Muscle of leg (tissue), 11 donors: ENCODE results near the gene MRPL27. TPM values are rescaled to one million over a fixed set of nuclear protein-coding genes. Genes with fewer than 3 reads are reported as not detected.

Experiments
- DNase-seq: peaks from one replicate; pipeline ENCODE4 v3.0.0; 2013
- H3K27ac ChIP-seq: one replicate; pipeline ENCODE4 v1.5.1; 2013; ENCODE audit warnings: mild to moderate bottlenecking, low read length, control low read depth
- H3K27me3 ChIP-seq: one replicate; pipeline ENCODE4 v1.6.1; 2013; ENCODE audit warnings: low read length; ENCODE audit not compliant: control insufficient read depth, insufficient read depth
- H3K36me3 ChIP-seq: one replicate; pipeline ENCODE4 v1.6.1; 2013; ENCODE audit warnings: low read length; ENCODE audit not compliant: control insufficient read depth, insufficient read depth
- H3K4me1 ChIP-seq: one replicate; pipeline ENCODE4 v1.6.1; 2013; ENCODE audit warnings: low read length; ENCODE audit not compliant: control insufficient read depth, insufficient read depth
- H3K4me3 ChIP-seq: one replicate; pipeline ENCODE4 v1.5.1; 2013; ENCODE audit warnings: low read length, control low read depth
- H3K9me3 ChIP-seq: replicated peaks from 2 replicates; pipeline ENCODE4 v1.6.1; 2013; ENCODE audit warnings: low read depth, low read length; ENCODE audit not compliant: control insufficient read depth
- WGBS: methylation state at CpG from one replicate; pipeline ENCODE4 v1.1.5; 2013; ENCODE audit warnings: missing lambda C conversion rate; ENCODE audit not compliant: insufficient coverage; 5-methylcytosine and 5-hydroxymethylcytosine counted together
- polyA plus RNA-seq, 8 donors: library from polyadenylated mRNA; unstranded; fragments of 120-200 nt; gene quantifications; one replicate each; pipeline versions ENCODE4 v1.2.1 to v1.2.3, GENCODE V29; 2013; ENCODE audit warnings: inconsistent platforms in 1 of 8, low replicate concordance in 1 of 8; ENCODE audit not compliant: insufficient read length in 8 of 8, insufficient read depth in 1 of 8
- total RNA-seq: library from RNA; stranded (reverse); fragments of 120-200 nt; gene quantifications from one replicate; pipeline ENCODE4 v1.2.4, GENCODE V29; 2013

Gene MRPL27
- total and polyA plus RNA-seq, 9 donors, result 52.4 to 81.5 (median 61.0) TPM

- Histone ChIP-seq H3K4me3 (no peak overlapping the region), H3K4me1 (no peaks in the 10 kb centered on the region), H3K9me3 (no peaks in the 10 kb centered on the region), H3K36me3 (peaks cover 97% of the 10 kb centered on the region), H3K27ac (no peak overlapping the region), H3K27me3 (no peaks in the 10 kb centered on the region)
- WGBS, result 100% methylated on average over 1 of the region's 6 CpGs
- no peak for DNase-seq
These were observed 16.6 kb upstream of the MRPL27 start for GRCh38 chr17:50389534-50389933.

GRCh38 chr17:50388728-50389127, 15.7 kb upstream of the MRPL27 start:
- WGBS, result 97% methylated on average over 3 of the region's 3 CpGs
- Histone ChIP-seq H3K4me1 (no peaks in the 10 kb centered on the region), H3K4me3 (no peak overlapping the region), H3K9me3 (no peaks in the 10 kb centered on the region), H3K36me3 (peaks cover 97% of the 10 kb centered on the region), H3K27me3 (no peaks in the 10 kb centered on the region), H3K27ac (no peak overlapping the region)
- no peak for DNase-seq

- Histone ChIP-seq H3K9me3 (no peaks in the 10 kb centered on the region), H3K36me3 (peaks cover 96% of the 10 kb centered on the region), H3K4me3 (no peak overlapping the region), H3K27ac (no peak overlapping the region), H3K4me1 (no peaks in the 10 kb centered on the region), H3K27me3 (no peaks in the 10 kb centered on the region)
- WGBS, result no CpG with 5 or more reads among the region's 3 CpGs
- no peak for DNase-seq
These were observed 13.5 kb upstream of the MRPL27 start for GRCh38 chr17:50386510-50386909.

- Histone ChIP-seq H3K4me3 (no peak overlapping the region), H3K4me1 (no peaks in the 10 kb centered on the region), H3K36me3 (peaks cover 86% of the 10 kb centered on the region), H3K9me3 (no peaks in the 10 kb centered on the region), H3K27ac (no peak overlapping the region), H3K27me3 (no peaks in the 10 kb centered on the region)
- DNase-seq, result no peak
- 91% methylated on average over 11 of the region's 12 CpGs for WGBS
These were observed 9.9 kb upstream of the MRPL27 start for GRCh38 chr17:50382931-50383330.

- 57% methylated on average over 3 of the region's 3 CpGs for WGBS
- peaks cover 76% of the 10 kb centered on the region for H3K36me3 ChIP-seq
These were observed 8.9 kb upstream of the MRPL27 start for GRCh38 chr17:50381920-50382319.

GRCh38 chr17:50381260-50381815, 8.4 kb upstream of the MRPL27 start:
- Histone ChIP-seq H3K36me3 (peaks cover 72% of the 10 kb centered on the region), H3K27me3 (no peaks in the 10 kb centered on the region), H3K4me3 (no peak overlapping the region), H3K9me3 (no peaks in the 10 kb centered on the region), H3K27ac (no peak overlapping the region), H3K4me1 (no peaks in the 10 kb centered on the region)
- no peak for DNase-seq
- 57% methylated on average over 2 of the region's 7 CpGs for WGBS

More at GRCh38 chr17:50381920-50382319, 8.9 kb upstream of the MRPL27 start:
- H3K4me3 ChIP-seq, result no peak overlapping the region
- H3K27me3 ChIP-seq, result no peaks in the 10 kb centered on the region
- H3K4me1 ChIP-seq, result no peaks in the 10 kb centered on the region
- DNase-seq, result no peak
- no peaks in the 10 kb centered on the region for H3K9me3 ChIP-seq
- no peak overlapping the region for H3K27ac ChIP-seq

GRCh38 chr17:50380369-50381259, 7.6 kb upstream of the MRPL27 start:
- H3K9me3 ChIP-seq, result no peaks in the 10 kb centered on the region
- H3K36me3 ChIP-seq, result peaks cover 70% of the 10 kb centered on the region
- no peaks in the 10 kb centered on the region for H3K27me3 ChIP-seq
- WGBS, result 94% methylated on average over 10 of the region's 13 CpGs
- DNase-seq, result no peak
- no peak overlapping the region for H3K4me3 ChIP-seq
- H3K4me1 ChIP-seq, result no peaks in the 10 kb centered on the region
- H3K27ac ChIP-seq, result no peak overlapping the region

GRCh38 chr17:50379351-50380132, 6.6 kb upstream of the MRPL27 start:
- DNase-seq, result no peak
- H3K4me1 ChIP-seq, result no peaks in the 10 kb centered on the region
- no peaks in the 10 kb centered on the region for H3K27me3 ChIP-seq
- H3K36me3 ChIP-seq, result peaks cover 63% of the 10 kb centered on the region
- no peaks in the 10 kb centered on the region for H3K9me3 ChIP-seq
- H3K27ac ChIP-seq, result no peak overlapping the region
- H3K4me3 ChIP-seq, result no peak overlapping the region
- WGBS, result 91% methylated on average over 4 of the region's 6 CpGs

GRCh38 chr17:50375858-50376538, 3.0 kb upstream of the MRPL27 start:
- no peaks in the 10 kb centered on the region for H3K9me3 ChIP-seq
- H3K27ac ChIP-seq, result no peak overlapping the region
- H3K36me3 ChIP-seq, result peaks cover 31% of the 10 kb centered on the region
- H3K27me3 ChIP-seq, result no peaks in the 10 kb centered on the region
- WGBS, result no CpG with 5 or more reads among the region's 5 CpGs
- peaks cover 14% of the 10 kb centered on the region for H3K4me1 ChIP-seq
- no peak overlapping the region for H3K4me3 ChIP-seq
- no peak for DNase-seq
